Right lobe of liver (tissue), 6 donors: ENCODE measurements around the gene LRRC42. TPM values are rescaled to one million over a fixed set of nuclear protein-coding genes. Genes with fewer than 3 reads are reported as not detected.
"Not testable (repeated sequence)": the region's sequence is repeated elsewhere in the genome, so short reads cannot be mapped to it uniquely, and the experiment has no call there.

Source experiments
- ATAC-seq, 4 donors: fragments of 200-7000 bp; cut with Tn5 transposase; one replicate each; pipeline ENCODE4 v1.9.1; 2020; ENCODE audit warnings: mild to moderate bottlenecking in 4 of 4, moderate library complexity in 4 of 4
- DNase-seq, 3 donors: peaks; one replicate each; pipeline ENCODE4 v3.0.0-alpha.2; 2020
- H3K27ac ChIP-seq, 3 donors: fragments of 200-600 bp; one replicate each; pipeline ENCODE4 v1.8.0; 2022
- H3K27me3 ChIP-seq, 2 donors: fragments of 200-600 bp; one replicate each; pipeline ENCODE4 v1.8.0; 2022
- H3K36me3 ChIP-seq, 4 donors: fragments of 200-600 bp; sonication (generic) in 1 of 4; one replicate each; pipeline versions ENCODE4 v1.5.1 to v1.8.0; 2017 to 2022; ENCODE audit warnings: control low read depth in 1 of 4
- H3K4me1 ChIP-seq, 4 donors: fragments of 200-600 bp; sonication (generic) in 1 of 4; one replicate each; pipeline versions ENCODE4 v1.5.1 to v1.8.0; 2017 to 2022; ENCODE audit warnings: control low read depth in 1 of 4
- H3K4me3 ChIP-seq, 3 donors: fragments of 200-600 bp; one replicate each; pipeline ENCODE4 v1.8.0; 2022
- H3K9me3 ChIP-seq, 4 donors: fragments of 200-600 bp; sonication (generic) in 1 of 4; one replicate each; pipeline versions ENCODE4 v1.5.1 to v1.8.0; 2017 to 2022; ENCODE audit warnings: control low read depth in 1 of 4
- POLR2A ChIP-seq: fragments of 450-650 bp; IDR thresholded peaks from one replicate; pipeline ENCODE4 v1.6.1; 2017; ENCODE audit warnings: antibody characterized with exemption, mild to moderate bottlenecking
- WGBS: methylation state at CpG from one replicate; pipeline ENCODE4 v1.1.6; 2018; ENCODE audit warnings: low coverage, low lambda C conversion rate; ENCODE audit not compliant: insufficient coverage; ENCODE audit errors: missing lambda C conversion rate; 5-methylcytosine and 5-hydroxymethylcytosine counted together
- intact Hi-C, 2 donors: fragments of 100-400 bp; cut with DNase I; formaldehyde crosslinking; loops; one replicate each; pipeline versions ENCODE4 v1.11.2 to v1.14.1; 2022
- total RNA-seq, 6 experiments: library from RNA; depleted of rRNA in 2 of 6; stranded (reverse); fragments of >200 nt in 2 of 6; fragmentation: NEBNext Ultra II Directional in 3 of 6; extraction: Animal tissue kit (Norgen Biotek cat#: 25700) in 3 of 6; gene quantifications; one replicate each; pipeline versions ENCODE4 v1.1.0 to v1.2.4, GENCODE V29; 2016 to 2023
- TF ChIP-seq, protein P1 (sequence below), 4 donors: fragments of 200-600 bp in 3 of 4; fragments of 450-650 bp in 1 of 4; IDR thresholded peaks; one replicate each; pipeline versions ENCODE4 v1.5.1 to v1.8.0; 2016 to 2022; ENCODE audit warnings: antibody characterized with exemption in 4 of 4, mild to moderate bottlenecking in 2 of 4
- donor health status: DM: no; HTN: yes; CAD: no.
- donor health status: DM: no; HTN: no; CAD: no.
- donor health status: DM: no; HTN: no; CAD: no.
- donor health status: DM: no; HTN: yes; CAD: no.
- donor health status: DM: no; HTN: yes; CAD: no.

The LRRC42 gene
- total RNA-seq, 6 experiments from 2014 or later: 9.7 to 19.9 (median 14.8) TPM

GRCh38 chr1:53967409-53968124, 21.4 kb downstream of the LRRC42 start:
- Histone ChIP-seq H3K4me3 (no peak overlapping the region), H3K9me3 (no peaks in the 10 kb centered on the region), H3K27ac (peak overlapping the region in 2 of 3 donors; percentile 16 to 61), H3K36me3 (peaks cover 0 to 7% (median 3%) of the 10 kb centered on the region in 4 donors), H3K4me1 (peaks cover 0 to 26% (median 13%) of the 10 kb centered on the region in 4 donors), H3K27me3 (no peaks in the 10 kb centered on the region)
- DNase-seq: no peak
- peak; percentile 45 to 61 (median 49) for ATAC-seq
- 50% methylated on average over 6 of the region's 7 CpGs for WGBS
- no peak for TF ChIP-seq POLR2A
- TF ChIP-seq, protein P1, sequence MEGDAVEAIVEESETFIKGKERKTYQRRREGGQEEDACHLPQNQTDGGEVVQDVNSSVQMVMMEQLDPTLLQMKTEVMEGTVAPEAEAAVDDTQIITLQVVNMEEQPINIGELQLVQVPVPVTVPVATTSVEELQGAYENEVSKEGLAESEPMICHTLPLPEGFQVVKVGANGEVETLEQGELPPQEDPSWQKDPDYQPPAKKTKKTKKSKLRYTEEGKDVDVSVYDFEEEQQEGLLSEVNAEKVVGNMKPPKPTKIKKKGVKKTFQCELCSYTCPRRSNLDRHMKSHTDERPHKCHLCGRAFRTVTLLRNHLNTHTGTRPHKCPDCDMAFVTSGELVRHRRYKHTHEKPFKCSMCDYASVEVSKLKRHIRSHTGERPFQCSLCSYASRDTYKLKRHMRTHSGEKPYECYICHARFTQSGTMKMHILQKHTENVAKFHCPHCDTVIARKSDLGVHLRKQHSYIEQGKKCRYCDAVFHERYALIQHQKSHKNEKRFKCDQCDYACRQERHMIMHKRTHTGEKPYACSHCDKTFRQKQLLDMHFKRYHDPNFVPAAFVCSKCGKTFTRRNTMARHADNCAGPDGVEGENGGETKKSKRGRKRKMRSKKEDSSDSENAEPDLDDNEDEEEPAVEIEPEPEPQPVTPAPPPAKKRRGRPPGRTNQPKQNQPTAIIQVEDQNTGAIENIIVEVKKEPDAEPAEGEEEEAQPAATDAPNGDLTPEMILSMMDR (IDR thresholded peaks at IDR 0.05): no peak
- intact Hi-C loops: no loop called here

- DNase-seq (no peak), ATAC-seq (peak in 2 of 4 donors; percentile 39 to 76)
- no peaks in the 10 kb centered on the region for H3K9me3 ChIP-seq
- H3K4me1 ChIP-seq: peaks cover 0 to 26% (median 13%) of the 10 kb centered on the region in 4 donors
- peak overlapping the region in 1 of 3 donors; percentile 61 for H3K27ac ChIP-seq
- H3K4me3 ChIP-seq: no peak overlapping the region
- TF ChIP-seq, protein P1 (IDR thresholded peaks at IDR 0.05): no peak
- no peak for TF ChIP-seq POLR2A
- H3K27me3 ChIP-seq: no peaks in the 10 kb centered on the region
- WGBS: 44% methylated on average over 2 of the region's 2 CpGs
- H3K36me3 ChIP-seq: peaks cover 0 to 3% (median 2%) of the 10 kb centered on the region in 4 donors
- intact Hi-C loops: no loop called here
Observed at GRCh38 chr1:53968125-53968513, 22.0 kb downstream of the LRRC42 start.

- H3K27ac ChIP-seq, H3K27me3 ChIP-seq, H3K36me3 ChIP-seq, DNase-seq, intact Hi-C loops, H3K4me3 ChIP-seq, H3K9me3 ChIP-seq, ATAC-seq: not testable (repeated sequence)
- WGBS: 100% methylated on average over 1 of the region's 2 CpGs
- peaks cover 0 to 26% (median 13%) of the 10 kb centered on the region in 4 donors for H3K4me1 ChIP-seq
Observed at GRCh38 chr1:53969323-53969722, 23.2 kb downstream of the LRRC42 start.

- H3K9me3 ChIP-seq: no peaks in the 10 kb centered on the region
- peaks cover 0 to 17% (median 9%) of the 10 kb centered on the region in 4 donors for H3K4me1 ChIP-seq
- TF ChIP-seq, protein P1 (IDR thresholded peaks at IDR 0.05): no peak
- no peak for TF ChIP-seq POLR2A
- ATAC-seq: no peak
- no peak overlapping the region for H3K27ac ChIP-seq
- H3K4me3 ChIP-seq: no peak overlapping the region
- DNase-seq: no peak
- H3K36me3 ChIP-seq: peaks cover 0 to 2% (median 0%) of the 10 kb centered on the region in 4 donors
- intact Hi-C loops: no loop called here
- 71% methylated on average over 2 of the region's 2 CpGs for whole genome bisulfite sequencing
- no peaks in the 10 kb centered on the region for H3K27me3 ChIP-seq
Observed at GRCh38 chr1:53971718-53972117, 25.6 kb downstream of the LRRC42 start.

- WGBS: 96% methylated on average over 7 of the region's 7 CpGs
- DNase-seq (no peak), ATAC-seq (no peak)
- intact Hi-C loops: no loop called here
- Histone ChIP-seq H3K27me3 (no peaks in the 10 kb centered on the region), H3K9me3 (no peaks in the 10 kb centered on the region), H3K4me3 (no peak overlapping the region), H3K27ac (no peak overlapping the region), H3K4me1 (peaks cover 0 to 3% (median 0%) of the 10 kb centered on the region in 4 donors), H3K36me3 (peaks cover 0 to under 1% (median 0%) of the 10 kb centered on the region in 4 donors)
- TF ChIP-seq, protein P1 (IDR thresholded peaks at IDR 0.05): no peak
- no peak for TF ChIP-seq POLR2A
Observed at GRCh38 chr1:53975861-53976260, 29.7 kb downstream of the LRRC42 start.
